GM10248 (cell line): Measurements from ENCODE around the gene SH2D2A.

Source experiments
- CTCF ChIA-PET: fragments of 300-600 bp; sonication (Branson Sonifier 250); formaldehyde crosslinking; extraction: SDS; loops from one replicate; lab custom pipeline; 2021; ENCODE audit warnings: antibody characterized with exemption; lab: Yijun Ruan, JAX
- POLR2A ChIA-PET: fragments of 350-650 bp; sonication (Branson Sonifier 250); formaldehyde crosslinking; extraction: SDS; loops from one replicate; lab custom pipeline; 2020; ENCODE audit warnings: antibody characterized with exemption; lab: Yijun Ruan, JAX
- DNase-seq: peaks from one replicate; pipeline ENCODE4 v3.0.0; 2012; ENCODE audit errors: extremely low spot score
- TF ChIP-seq, protein P1 (sequence below): IDR thresholded peaks from 2 replicates; pipeline ENCODE4 v1.5.1; 2012; ENCODE audit warnings: mild to moderate bottlenecking, low read depth; ENCODE audit errors: extremely low read depth, missing control alignments, control extremely low read depth

The SH2D2A gene

DNA sequence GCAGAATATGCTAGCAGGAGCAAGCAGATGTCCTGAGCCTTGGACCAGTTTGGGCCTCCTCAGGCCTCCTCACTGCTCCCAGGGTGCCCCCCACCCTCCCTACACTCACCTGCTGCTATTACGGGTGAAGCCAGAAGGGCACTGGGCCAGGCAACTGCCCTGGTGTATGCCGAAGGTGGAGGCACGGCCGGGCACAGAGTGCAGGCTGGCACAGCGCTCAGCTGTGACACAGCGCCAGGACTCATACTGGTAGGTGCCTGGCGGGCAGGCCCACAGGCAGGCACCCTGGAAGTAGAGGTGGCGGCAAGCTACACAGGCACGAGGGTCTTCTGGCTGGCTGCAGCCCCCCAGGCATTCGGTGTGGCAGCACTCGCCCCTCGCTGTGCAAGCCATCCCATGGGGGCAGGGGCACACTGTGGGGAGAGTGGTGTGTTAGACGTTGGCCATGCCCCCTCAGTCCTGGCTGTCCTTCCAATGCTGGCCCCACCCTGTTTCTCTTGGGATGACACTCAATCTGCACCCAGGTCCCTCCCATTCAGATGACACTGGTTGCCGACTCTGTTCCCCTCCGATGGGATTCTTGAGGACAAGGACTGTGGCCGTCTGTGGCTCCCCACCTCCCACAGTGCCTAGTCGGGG lies 35.2 kb upstream of the SH2D2A start:
- ChIA-PET CTCF (interaction anchor here (3.8 to 4.2 kb wide), 2 partner anchors 9 to 14 kb away, joined by 27 to 29 read pairs; partner anchors contain the start of gene NTRK1), POLR2A (no interaction called here)
- DNase-seq: no peak
- TF ChIP-seq, protein P1, sequence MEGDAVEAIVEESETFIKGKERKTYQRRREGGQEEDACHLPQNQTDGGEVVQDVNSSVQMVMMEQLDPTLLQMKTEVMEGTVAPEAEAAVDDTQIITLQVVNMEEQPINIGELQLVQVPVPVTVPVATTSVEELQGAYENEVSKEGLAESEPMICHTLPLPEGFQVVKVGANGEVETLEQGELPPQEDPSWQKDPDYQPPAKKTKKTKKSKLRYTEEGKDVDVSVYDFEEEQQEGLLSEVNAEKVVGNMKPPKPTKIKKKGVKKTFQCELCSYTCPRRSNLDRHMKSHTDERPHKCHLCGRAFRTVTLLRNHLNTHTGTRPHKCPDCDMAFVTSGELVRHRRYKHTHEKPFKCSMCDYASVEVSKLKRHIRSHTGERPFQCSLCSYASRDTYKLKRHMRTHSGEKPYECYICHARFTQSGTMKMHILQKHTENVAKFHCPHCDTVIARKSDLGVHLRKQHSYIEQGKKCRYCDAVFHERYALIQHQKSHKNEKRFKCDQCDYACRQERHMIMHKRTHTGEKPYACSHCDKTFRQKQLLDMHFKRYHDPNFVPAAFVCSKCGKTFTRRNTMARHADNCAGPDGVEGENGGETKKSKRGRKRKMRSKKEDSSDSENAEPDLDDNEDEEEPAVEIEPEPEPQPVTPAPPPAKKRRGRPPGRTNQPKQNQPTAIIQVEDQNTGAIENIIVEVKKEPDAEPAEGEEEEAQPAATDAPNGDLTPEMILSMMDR: no peak

DNA sequence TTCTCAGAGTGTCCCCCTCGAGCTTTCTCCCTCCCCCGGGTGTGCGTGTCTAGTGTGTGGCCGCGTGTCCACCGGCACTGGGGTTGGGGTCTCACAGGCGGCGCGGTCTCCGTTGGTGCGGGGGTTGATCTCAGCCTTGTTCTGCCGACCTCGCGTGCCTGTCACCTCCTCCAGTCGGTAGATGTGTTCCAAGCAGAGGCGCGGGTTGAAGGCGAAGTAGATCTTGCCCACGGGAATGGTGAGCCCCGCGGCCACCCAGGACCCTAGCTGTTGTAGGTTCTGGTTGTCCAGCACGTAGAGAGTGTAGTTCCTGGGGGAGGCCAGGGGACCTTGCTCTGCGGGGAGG lies 32.5 kb upstream of the SH2D2A start:
- no peak for DNase-seq
- TF ChIP-seq, protein P1: no peak
- ChIA-PET CTCF (interaction anchor here (1.1 to 4.9 kb wide), 4 partner anchors 11 to 143 kb away, joined by 4 to 57 read pairs (median 18); partner anchors contain the start of genes CRABP2 and NTRK1), POLR2A (interaction anchor here (0.6 kb wide), 1 partner anchor 89 kb away, joined by 4 read pairs; no protein-coding TSS in a partner anchor)

DNA sequence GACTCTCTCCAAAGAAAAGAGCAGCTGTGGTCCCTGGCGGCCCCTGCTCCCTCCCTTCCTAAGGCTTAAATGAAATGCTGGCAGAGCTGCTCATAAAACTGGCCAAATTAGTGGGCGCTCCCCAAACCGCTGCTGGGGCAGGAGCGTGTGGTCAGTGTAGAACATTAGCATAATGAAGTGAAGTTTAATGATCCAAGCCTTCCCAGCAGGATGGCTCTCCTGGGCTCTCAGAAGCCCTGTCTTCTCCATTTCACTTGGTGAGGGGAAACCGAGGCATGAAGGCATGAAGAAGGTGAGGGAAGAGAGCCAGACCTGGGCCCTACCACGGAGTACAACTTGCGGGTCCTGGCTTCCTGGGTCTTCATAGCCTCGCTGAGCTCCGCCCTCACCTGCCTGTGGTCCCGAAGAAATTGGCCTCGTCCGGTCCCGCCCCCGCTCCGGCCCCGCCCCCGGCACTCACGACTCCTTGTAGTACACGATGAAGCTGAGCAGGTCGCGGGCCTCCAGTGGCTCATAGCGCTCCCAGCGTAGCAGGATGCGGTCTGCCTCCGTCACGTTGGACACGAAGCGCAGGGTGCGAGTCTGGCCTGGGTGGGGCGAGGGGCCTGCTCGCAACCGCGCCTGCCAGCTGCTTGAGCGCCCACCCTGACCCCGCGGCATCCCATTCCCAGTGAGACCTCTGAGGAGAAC lies 32.0 kb upstream of the SH2D2A start:
- TF ChIP-seq, protein P1: no peak
- ChIA-PET POLR2A (interaction anchor here (0.6 kb wide), 1 partner anchor 89 kb away, joined by 4 read pairs; no protein-coding TSS in a partner anchor), CTCF (interaction anchor here (0.8 to 4.9 kb wide), 7 partner anchors 8 to 143 kb away, joined by 3 to 57 read pairs (median 8); partner anchors contain the start of genes CRABP2, INSRR and NTRK1)
- no peak for DNase-seq

DNA sequence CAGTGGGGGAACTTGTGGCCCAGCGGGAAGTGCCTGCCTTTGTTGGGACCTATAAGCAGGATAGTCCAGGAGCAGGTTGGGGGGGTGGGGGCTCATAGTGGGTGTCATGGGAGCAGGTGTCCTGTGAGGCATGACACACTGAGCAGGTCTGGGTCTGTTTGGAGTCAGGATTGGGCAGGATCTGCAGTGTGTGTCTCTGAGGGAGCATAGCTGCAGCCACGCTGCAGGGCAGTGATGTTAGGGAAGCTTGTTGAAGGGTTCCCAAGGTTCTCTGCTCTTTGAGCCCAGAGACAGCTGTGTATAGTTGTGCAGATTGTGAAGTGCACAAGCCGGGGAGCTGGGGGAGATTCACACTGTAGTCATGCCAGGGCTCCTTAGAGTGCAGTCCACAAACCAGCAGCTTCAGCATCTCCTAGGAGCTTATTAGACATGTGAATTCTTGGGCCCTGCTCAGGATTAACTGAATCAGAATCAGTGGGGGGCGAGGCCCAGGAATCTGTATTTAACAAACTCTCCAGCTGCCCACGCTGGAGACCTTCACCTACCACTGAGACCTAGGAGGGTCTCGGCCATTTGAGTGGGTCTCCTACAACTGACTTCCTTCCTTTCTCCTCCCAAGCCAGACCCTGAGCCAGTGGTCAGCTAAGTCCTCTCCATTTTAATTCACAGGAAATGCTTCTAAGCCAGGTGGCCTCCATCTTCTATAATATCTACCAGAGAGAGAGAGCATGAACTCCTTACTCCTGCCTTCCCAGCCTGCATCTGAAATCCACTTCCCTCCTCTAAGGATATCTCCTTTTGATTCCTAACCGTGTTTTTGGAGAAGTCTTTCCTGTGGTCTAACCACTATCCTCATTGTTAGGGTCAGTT lies 31.2 kb upstream of the SH2D2A start:
- CTCF ChIA-PET: interaction anchor here (0.8 to 4.9 kb wide), 7 partner anchors 9 to 142 kb away, joined by 3 to 57 read pairs (median 7); partner anchors contain the start of genes CRABP2, INSRR and NTRK1
- TF ChIP-seq, protein P1: no peak
- POLR2A ChIA-PET: no interaction called here
- DNase-seq: no peak

DNA sequence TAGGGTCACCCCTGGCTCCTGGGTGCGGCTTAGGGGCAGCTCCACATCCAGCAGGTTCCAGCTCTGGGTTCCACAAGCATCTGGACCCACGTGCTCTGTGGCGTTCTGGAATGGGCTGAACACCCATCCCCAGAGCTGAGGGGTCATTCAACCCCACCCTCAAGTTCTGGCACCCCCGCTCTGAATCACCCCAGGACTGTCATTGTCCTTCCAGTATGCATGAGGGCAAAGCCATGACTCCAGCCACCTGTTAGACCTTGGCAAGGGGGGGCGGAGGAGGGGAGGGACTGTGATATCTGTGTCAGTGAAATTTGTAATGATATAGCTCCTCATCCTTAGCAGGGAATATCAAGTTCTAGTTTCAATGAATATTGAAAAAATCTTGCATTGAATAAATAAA lies 30.0 kb upstream of the SH2D2A start:
- CTCF ChIA-PET: interaction anchor here (1.4 to 4.9 kb wide), 4 partner anchors 9 to 120 kb away, joined by 4 to 57 read pairs (median 20); partner anchors contain the start of genes INSRR and NTRK1
- TF ChIP-seq, protein P1: no peak
- POLR2A ChIA-PET: no interaction called here
- DNase-seq: no peak

DNA sequence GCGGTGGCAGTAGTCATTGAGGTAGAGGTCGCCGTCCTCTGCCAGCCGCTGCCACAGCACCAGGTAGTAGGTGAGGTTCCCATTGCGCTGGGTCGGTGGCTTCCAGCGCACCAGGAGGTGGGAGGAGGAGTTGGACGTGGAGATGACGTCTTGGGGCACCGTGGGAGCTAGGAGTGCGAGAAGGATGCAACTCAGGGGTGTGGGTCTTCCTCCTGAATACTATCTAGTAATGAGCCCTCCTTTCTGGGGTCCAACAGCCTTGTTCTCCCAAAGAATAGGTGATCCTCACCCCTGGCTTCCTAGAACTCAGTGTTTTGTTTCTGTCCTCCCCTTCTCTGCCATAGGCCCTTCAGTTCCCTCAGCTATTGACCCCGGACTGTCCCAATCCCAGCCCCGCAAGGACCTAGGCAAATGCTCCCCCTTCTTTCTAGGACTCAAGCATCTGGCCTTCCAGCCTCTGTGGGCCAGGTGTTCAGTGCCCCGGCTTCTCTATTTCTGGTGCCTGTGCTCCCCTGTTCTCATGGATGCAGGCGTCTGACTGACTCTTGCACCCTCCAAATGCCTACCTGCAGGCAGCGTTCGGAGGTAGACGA lies 29.4 kb upstream of the SH2D2A start:
- POLR2A ChIA-PET: no interaction called here
- TF ChIP-seq, protein P1: no peak
- DNase-seq: no peak
- CTCF ChIA-PET: interaction anchor here (1.4 to 4.9 kb wide), 4 partner anchors 8 to 120 kb away, joined by 4 to 57 read pairs (median 20); partner anchors contain the start of genes INSRR and NTRK1
